ENCODE measurements around the gene PCSK6.
"Not testable (repeated sequence)": the region's sequence is repeated elsewhere in the genome, so short reads cannot be mapped to it uniquely, and the experiment has no call there.

Gene PCSK6

DNA sequence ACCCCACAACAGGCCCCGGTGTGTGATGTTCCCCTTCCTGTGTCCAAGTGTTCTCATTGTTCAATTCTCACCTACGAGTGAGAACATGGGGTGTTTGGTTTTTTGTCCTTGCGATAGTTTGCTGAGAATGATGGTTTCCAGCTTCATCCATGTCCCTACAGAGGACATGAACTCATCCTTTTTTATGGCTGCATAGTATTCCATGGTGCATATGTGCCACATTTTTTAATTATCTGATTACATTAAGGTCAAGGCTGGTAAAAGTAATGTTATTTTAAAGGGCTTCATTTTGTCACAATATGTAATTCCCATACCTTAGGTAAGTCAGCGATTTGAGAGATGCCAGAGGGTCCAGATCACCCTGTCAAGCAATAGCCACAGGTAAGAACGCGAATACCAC lies 202.2 kb downstream of the PCSK6 start:
- not testable (repeated sequence) for DNase-seq

DNA sequence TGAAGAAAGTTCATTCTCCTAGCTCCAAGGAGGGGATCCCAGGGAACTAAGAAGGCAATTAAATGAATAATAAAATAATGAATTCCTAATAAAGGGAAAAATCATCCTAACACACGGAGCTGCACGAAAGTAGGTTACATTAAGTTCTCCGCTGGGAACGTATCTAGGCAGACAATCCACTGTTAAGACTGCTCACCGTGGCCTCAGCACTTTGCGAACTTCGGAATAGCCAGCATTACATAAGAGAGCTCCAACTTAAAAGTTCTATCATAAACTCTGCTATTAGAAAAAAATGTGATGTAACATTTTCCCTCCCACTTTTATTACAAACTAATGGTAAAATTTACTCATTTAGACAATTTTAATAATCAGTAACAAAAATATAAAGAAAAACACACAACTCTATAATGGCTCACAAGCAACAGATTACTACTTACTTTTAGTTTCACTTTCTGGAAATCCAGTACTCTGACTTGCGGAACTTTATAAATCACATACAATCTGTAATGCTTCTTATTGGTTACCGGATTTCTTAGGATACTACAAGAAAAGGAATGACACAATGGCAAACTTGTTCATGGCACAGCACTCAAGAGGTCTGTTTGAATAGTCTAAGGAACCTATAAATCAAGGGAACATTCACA lies 202.9 kb downstream of the PCSK6 start:
- DNase-seq: no peak

DNA sequence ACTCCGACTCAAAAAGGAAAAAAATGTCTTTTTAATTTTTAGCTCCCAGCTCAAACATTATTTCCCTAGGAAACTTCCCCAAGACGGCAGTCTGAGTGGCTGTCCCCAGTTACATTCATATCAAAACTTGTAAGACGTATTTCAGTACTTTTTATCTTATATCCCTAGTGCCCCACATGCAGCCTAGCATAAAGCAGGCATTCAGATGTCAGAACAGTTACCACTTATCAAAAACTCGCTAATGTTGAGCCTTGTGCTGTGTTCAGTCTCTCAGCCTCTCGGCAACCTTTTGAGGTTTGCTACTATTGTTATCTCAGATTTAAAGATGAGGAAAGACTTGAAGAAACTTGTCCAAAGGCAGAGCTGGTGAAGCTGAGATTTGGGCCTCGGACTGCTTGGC lies 205.6 kb downstream of the PCSK6 start:
- DNase-seq: no peak

DNA sequence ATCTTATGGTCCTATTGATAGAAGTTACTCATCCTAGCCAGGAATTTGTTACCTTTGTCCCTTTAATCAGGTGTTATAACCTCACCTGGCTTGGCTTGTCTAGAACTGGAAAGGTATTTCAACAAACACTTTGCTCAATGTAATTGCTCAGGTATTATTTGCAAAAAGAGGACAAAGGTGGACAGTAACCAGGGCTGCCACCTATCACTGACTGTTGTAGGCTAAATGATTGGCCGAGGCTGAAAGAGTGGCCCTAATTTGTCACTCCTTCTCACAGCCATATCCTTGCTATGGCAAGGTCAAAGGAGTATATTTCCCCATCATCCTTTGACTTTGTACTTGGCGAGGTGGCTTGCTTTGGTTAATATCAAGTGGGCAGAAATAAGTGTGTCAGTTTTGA lies 209.5 kb downstream of the PCSK6 start:
- no peak for DNase-seq

DNA sequence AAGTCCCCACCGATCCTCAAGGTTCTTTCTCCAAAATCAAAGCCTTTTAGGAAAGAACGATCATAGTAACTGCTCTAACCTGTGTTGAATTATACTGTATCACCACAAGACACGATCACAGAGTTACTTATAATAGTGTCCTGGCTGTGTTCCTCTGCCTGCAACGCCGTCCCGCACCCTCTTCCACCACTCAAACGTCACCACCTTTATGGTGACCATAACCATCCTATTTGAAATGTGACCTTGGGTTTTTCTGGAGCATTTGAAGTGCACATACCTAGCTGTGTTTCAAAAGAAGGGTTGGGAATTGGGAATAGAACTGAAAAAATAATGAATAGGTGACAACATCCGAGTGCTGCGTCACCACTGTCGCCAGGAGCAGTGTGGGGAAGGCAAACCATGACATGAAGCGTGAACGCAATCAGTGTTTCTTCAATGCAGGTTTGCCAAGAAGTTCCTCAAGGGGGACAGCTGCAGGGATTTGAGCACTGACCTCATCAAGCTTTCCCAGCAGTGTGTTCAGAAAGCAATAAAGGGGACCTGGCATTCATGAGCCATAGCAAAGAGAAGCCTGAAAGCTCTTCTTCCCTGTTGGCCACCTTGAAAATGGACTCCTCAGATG lies 211.5 kb downstream of the PCSK6 start:
- DNase-seq: no peak

DNA sequence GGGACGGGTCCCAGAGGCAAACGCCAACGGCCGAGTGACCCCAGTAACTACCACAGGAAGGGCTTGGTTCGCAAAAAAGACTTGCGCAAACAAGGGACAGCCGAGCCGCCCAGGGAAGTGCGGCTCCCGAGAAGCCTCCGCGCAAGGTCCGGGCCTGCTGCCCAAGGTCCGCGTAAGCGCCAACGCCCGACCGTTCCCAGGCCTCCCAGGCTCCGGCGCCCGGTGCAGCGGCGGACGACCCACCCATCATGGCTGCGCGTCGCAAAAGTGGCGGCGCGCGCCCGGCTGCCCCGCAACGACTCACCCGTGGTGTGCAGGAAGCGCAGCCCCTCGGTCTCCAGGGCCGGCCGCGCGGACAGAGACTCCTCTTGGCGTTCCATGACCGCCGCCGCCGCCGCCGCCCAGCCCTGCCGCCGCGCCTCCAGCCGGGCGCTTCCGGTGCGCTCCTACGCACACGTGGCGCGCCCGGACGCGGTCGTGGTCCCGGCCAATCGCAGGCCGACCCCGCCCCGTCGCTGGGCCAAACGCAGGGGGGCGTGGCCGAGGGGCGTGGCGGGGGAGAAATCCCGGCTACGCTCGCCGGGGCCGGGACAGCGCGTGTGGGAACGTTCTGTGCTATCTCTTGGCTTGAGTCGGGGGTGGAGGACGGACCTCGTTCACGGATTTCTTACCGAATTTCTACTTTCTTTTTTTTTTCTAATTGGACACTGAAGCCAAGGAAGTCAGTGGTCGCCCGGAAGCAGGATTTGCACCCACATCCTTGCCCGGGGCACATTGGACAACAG lies 212.3 kb downstream of the PCSK6 start, which contains the start of gene SELENOS:
Gene SELENOS (minus strand): TSS at position 448 of the 785 bp plus-strand sequence. CDS start 68 bp downstream, at position 380.
- peak in 55 of 56 donors; percentile 26 to 90 (median 71) for DNase-seq

DNA sequence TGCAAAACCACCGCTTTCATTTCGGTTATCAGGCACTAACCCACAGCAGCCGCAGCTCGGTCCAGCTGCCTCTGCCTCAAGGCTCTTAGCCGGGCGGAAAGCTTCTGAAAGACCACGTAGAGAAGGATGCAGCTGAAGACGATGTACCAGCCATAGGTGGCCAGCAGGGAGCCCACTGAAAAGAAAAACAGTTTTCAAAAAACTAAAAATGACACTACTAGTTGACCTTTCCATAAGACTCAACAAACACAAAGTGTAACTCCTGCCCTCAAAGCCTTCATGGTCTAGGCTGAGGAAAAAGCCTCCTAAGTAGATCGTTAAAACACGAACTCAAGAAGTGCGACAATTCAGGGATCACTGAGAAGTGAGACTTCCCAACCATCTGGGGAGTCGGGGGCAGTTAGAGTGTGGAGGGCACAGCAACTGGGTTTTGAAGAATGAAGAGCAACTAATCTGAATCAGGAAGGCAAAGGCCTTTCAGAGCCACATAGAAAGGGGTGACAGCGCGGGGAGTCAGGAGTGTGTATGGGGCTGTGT lies 212.9 kb downstream of the PCSK6 start:
- no peak for DNase-seq

DNA sequence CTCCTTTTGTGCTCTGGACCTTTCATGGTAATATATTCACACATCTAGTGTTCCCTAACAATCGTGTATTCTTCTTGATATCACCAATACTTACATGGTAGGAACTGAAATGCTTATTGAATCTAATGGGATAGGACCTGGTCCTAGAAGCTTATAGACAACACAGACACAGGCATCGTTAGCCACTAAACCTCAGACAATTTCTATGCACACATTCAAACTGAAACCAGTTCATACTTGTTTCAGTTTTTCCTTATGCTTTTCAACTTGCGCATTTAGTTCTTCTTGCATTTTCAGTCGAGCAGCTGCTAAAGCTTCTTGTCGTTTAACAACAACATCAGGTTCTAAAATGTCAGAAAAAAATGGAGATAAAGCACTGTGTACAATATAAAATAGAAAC lies 214.5 kb downstream of the PCSK6 start:
- no peak for DNase-seq

DNA sequence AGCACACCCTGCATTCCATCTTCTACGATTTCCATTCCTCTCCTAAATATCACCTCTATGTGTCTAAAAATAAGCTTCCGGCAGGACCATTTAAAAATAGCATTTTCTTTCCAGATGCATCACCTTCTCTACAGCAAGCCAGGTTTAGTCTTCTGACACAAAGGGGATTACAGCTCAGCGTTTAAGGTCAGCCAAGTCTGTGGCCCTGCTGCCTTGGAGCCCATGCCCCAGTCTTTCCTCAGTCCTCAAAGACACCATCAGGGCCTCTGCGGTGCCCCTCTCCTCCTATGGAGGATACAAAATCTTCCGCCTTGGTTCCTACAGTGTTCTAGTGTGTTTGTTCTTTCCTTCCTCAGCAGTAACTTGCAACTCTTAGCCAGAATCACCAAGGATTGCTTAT lies 216.0 kb downstream of the PCSK6 start:
- DNase-seq: no peak

DNA sequence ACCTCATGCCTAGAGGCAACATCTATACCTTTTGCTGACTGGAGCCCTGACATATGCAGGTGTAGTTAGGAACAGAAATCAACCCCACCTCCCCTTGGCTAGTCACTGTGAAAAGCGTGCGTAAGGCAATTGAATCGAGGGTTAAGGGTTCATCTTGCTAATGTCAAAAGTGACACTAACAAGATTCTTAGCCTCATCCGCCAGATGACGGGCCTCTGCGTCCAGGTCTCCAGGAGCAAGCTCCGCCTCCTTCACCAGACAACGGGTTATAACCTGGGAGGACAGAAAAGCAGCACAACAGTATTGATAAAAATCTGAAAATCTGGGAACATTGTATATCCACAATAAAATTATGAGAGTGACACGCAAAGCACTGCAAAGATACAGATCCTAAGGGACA lies 216.9 kb downstream of the PCSK6 start:
- DNase-seq: no peak

DNA sequence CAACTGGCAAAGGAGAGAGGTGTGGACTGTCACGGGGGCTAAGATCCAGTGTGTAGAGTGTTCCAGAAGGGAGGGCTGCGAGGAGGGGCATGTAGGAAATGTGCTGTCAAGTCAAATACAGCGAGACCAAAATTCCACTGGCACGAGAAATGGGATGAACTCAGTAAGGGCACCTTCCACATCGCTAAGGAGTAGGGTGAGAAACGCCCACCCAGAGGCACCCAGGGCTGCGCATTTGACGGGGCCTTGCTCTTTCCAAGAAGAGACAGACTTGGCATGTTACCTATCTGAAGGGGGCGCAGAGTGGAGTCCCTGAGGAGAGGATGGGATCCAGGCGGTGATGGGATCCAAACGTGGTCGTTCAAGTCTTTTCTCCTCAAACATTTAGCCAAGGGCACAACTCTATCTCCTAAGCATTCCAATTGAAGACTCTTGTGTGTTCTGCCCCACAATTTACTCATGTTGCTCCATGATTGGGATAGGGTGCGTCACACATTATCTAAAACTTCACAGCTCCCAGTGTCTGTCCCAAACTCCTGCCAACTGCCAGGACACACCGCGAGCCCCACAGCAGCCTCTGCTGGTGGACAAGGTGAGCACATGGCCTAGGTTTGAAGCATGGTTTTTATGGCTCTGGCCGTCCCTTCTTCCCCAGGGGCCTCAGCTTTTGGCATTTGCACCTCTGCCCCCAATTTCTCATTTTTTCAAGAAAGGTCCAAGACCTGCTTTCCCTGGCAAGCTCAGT lies 219.9 kb downstream of the PCSK6 start:
- no peak for DNase-seq

DNA sequence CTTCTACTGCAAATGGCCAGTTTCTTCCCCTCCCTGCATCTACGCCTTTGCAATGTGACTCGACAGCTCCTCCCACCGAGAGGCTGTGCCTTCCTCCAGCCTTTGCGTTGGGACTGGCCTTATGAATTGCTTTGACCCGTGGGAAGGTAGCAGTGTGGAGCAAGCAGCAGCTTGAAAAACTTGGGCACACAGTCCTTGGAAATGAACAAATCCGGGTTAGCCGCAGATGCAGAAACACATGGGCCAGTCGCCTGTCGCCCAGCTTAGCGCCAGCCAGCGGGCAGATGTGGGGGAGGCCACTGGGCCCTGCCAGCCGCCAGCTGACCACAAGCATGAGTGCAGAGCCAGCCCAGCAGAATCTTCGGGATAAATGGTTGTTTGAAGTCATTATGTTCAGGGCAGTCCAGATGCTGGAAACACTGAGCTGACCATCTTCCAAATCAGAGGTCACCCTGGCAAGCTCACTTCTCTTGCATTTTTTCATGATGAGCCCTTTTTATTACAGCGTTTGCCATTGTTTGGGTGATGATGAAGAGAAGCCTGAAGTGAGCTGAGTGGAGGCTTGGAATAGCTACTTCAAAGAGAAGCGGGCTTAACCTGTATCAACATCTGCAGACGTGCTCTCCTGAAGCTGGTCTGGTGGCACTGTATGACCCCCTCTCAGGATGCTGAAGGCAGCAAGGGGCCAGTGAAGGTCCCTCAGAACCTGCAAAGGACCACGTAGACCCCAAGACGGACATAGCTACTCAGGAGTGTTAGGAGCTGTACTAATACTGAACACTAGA lies 222.0 kb downstream of the PCSK6 start:
- peak in 37 of 56 donors; percentile 11 to 82 (median 45) for DNase-seq

DNA sequence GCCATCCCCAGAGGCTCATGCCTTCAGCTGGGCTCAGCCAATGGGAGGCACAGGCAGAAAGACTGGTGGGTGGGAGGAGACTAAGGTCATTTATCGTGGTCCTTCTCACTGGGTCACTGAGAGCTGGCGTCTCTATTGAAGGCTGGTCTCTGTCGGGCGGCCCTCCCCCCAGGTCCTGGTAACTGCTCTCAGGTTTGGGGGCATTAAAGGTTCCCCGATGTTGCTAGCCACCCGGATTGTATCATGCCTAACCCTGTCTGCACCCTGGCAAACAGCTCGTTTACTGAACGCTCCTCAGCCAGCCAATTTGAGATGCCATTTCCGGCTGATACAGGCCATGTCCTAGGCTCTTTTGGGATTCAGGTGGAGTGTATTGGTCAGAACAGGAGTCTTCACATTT lies 222.7 kb downstream of the PCSK6 start:
- no peak for DNase-seq

DNA sequence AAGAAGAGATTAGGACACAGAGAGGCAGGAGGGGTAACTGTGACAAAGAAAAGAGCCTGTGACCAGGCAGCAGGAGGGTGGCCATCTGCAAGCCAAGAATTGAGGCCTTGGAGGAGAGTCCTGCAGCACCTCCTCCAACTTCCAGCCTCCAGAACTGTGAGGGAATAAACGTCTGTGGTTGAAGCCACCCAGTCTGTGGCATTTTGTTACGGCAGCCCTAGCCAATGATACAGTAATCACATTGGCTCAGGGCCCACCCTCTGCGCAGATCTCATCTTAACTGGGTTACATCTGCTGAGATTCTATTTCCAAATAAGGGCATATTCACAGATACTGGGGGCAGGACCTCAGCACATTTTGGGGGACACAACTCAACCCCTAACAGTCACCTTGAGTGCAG lies 223.5 kb downstream of the PCSK6 start:
- DNase-seq: no peak

DNA sequence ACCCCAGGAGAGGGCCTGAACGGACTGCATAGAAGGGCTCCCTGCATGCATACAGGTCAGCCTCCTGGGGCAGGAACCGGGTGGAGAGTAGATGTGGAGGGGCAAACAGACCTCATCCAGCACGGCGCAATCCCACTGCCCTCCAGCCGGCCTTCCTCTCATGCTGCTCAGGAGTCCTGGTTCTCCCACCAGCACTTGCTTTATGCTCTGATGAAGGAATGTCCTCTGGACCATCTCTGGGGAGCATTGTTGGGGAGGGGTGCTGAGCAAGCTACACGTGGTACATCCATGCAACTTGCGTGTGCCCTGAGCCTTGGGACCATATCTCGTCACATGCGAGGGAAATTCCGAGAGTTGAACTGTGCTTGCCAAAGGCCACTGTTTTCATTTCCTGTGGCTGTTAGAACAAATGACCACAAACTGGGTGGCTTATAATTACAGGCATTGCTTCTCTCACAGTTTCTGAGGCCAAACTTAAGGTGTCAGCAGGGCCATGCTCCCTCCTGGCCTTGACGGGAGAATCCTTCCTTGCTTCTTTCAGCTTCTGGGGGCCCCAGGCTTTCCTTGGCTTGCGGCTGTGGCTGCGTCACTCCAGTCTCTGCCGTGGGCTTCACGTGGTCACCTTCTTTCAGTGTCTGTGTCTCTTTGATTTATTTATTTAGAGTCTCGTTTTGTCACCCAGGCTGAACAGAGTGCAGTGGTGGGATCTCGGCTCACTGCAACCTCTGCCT lies 224.4 kb downstream of the PCSK6 start:
- no peak for DNase-seq

DNA sequence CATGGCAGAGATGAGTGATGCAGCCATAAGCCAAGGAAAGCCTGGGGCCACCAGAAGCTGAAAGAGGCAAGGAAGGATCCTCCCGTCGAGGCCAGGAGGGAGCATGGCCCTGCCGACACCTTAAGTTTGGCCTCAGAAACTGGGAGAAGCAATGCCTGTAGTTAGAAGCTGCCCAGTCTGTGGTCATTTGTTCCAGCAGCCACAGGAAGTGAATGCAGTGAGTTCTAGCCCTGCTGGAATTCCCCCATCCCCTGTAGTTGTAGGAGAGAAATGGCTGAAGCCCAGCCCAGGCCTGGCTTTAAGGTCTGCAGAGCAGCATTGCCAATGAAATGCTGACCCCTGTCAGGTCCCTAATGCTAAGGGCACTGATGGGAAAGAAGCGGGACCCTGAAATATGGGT lies 225.5 kb downstream of the PCSK6 start:
- DNase-seq: no peak

DNA sequence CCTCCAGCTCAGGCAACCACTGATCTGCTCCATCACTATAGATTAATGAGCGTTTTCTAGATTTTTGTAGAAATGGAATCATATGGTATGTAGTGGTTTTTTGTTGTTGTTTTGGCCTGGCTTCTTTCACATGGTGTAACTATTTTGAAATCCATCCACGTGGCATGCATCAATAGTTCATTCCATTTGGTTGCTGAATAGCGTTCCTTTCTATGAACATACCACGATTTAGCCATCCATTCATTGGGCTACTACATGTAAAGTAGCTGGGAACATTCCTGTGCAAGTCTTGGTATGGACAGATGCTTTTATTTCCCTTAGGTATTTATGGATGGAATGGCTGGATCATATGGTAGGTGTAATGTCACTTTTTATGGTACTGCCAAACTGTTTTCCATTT lies 227.0 kb downstream of the PCSK6 start:
- no peak for DNase-seq

DNA sequence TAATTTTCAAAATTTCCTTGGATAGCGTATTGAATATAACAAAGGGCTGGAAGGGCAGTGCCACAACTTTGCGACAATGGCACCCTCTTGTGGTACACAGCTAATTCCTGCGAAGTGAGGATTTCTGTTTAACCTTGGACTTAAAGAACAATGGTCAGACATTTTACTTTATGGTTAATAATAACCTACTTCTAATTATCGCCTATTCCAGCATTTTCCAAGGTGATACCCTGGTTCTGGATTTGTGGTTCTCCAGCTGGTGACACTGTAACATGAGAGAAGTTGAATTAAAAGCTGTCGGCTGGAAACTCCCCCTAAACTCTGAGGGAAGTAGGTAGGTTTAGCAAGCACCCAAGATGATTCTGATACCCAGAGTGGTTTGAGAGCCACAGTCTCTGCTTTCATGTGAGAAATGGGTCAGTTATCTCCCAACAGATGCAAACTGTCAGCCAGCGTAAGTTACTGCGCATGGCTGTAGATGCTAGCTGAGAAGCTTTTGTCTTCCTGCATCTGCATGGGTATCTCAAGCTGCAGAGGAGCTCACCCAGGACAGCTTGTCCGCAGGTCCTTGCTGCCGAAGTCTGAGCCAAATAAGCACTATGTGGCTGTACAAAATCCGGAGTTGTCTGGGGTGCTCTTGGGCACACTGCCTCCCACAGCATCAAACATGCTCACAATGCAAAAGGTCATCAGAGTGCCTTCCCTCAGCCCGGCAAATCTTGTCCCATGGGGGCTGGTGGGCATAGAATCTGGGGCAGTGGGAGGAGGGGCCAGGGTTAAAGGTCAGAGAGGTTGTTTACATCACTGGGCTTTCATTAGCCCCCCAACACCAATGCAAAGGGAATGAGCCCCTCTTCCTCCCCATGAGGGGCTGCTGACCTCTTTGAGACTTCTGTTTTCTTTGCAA lies 231.0 kb downstream of the PCSK6 start:
- DNase-seq: peak in 34 of 56 donors; percentile 4 to 77 (median 24)

DNA sequence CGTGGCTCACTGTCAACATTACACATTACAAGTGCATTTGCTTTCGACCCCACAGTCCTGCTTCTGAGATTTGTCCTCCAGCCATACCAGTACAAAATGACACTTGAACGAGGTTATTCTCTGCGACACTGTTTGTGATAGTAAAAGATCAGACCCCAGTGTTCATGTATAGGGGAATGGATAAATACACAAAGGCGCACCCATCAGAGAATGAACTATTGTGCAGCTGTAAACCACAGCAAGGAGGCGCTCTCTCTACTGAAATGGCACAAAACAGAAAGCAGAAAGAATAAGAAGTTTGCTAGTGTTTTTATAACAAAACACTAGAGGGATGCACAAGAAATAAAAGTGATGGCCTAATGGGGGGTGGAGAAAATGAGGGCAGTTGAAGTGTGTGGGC lies 232.8 kb downstream of the PCSK6 start:
- no peak for DNase-seq

Measured in amygdala (tissue), 56 donors.